Glutamatergic neuron (in vitro differentiated cells): Measurements from ENCODE around the gene SETDB1. TPM values are rescaled to one million over a fixed set of nuclear protein-coding genes. Genes with fewer than 3 reads are reported as not detected.

ENCODE experiments used
- DNase-seq: peaks from one replicate; pipeline ENCODE4 v3.0.0; 2022
- H3K27ac Mint-ChIP-seq: one replicate; pipeline ENCODE4 v1.8.0; 2020; ENCODE audit warnings: mild to moderate bottlenecking, mixed read lengths, inconsistent platforms; ENCODE audit not compliant: unreplicated experiment
- H3K27me3 Mint-ChIP-seq: one replicate; pipeline ENCODE4 v1.8.0; 2020; ENCODE audit warnings: mild to moderate bottlenecking, moderate library complexity, mixed read lengths, inconsistent platforms; ENCODE audit not compliant: unreplicated experiment
- H3K36me3 Mint-ChIP-seq: one replicate; pipeline ENCODE4 v1.8.0; 2020; ENCODE audit warnings: mild to moderate bottlenecking, mixed read lengths, inconsistent platforms; ENCODE audit not compliant: unreplicated experiment
- H3K4me1 Mint-ChIP-seq: one replicate; pipeline ENCODE4 v1.8.0; 2020; ENCODE audit warnings: mild to moderate bottlenecking, low read depth, mixed read lengths, inconsistent platforms; ENCODE audit not compliant: unreplicated experiment
- H3K4me3 Mint-ChIP-seq: one replicate; pipeline ENCODE4 v1.8.0; 2020; ENCODE audit warnings: mild to moderate bottlenecking, mixed read lengths, inconsistent platforms; ENCODE audit not compliant: unreplicated experiment
- H3K9me3 Mint-ChIP-seq: one replicate; pipeline ENCODE4 v1.8.0; 2020; ENCODE audit warnings: mild to moderate bottlenecking, moderate library complexity, mixed read lengths, inconsistent platforms; ENCODE audit not compliant: unreplicated experiment
- total RNA-seq: library from RNA; stranded (reverse); fragmentation: NEBNext Ultra II Directional; extraction: Animal tissue kit (Norgen Biotek cat#: 25700); gene quantifications from one replicate; pipeline ENCODE4 v1.2.1, GENCODE V29; 2021; ENCODE audit not compliant: unreplicated experiment
- TF ChIP-seq, protein P1 (sequence below): fragments of 200-600 bp; sonication (generic); IDR thresholded peaks from one replicate; pipeline ENCODE4 v1.5.0; 2021; ENCODE audit not compliant: partially characterized antibody, unreplicated experiment

SETDB1 gene
- total RNA-seq, 1 donor from 2014 or later = 57.0 TPM

DNA sequence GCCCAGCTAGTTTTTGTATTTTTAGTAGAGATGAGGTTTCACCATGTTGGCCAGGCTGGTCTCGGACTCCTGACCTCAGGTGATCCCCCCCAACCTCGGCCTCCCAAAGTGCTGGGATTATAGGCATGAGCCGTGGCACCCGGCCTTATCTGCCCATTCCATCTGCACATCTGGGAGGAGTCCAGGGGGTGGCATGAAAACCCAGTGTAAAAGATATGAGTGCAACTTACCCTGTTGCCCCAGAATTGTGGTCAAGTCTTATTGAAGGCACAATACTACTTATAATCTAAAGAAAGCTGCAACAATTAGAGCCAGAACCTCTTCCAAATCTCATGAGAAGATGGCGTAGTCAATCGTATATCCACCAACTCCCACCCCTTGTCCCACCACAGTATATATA, 20.9 kb upstream of the SETDB1 start:
- no peaks in the 10 kb centered on the region for H3K4me1 Mint-ChIP-seq
- H3K36me3 Mint-ChIP-seq = no peaks in the 10 kb centered on the region
- TF ChIP-seq, protein P1, sequence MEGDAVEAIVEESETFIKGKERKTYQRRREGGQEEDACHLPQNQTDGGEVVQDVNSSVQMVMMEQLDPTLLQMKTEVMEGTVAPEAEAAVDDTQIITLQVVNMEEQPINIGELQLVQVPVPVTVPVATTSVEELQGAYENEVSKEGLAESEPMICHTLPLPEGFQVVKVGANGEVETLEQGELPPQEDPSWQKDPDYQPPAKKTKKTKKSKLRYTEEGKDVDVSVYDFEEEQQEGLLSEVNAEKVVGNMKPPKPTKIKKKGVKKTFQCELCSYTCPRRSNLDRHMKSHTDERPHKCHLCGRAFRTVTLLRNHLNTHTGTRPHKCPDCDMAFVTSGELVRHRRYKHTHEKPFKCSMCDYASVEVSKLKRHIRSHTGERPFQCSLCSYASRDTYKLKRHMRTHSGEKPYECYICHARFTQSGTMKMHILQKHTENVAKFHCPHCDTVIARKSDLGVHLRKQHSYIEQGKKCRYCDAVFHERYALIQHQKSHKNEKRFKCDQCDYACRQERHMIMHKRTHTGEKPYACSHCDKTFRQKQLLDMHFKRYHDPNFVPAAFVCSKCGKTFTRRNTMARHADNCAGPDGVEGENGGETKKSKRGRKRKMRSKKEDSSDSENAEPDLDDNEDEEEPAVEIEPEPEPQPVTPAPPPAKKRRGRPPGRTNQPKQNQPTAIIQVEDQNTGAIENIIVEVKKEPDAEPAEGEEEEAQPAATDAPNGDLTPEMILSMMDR = no peak
- H3K9me3 Mint-ChIP-seq = peaks cover under 1% of the 10 kb centered on the region
- no peak overlapping the region for H3K4me3 Mint-ChIP-seq
- H3K27me3 Mint-ChIP-seq = peaks cover 1% of the 10 kb centered on the region
- no peak overlapping the region for H3K27ac Mint-ChIP-seq
- DNase-seq = no peak

DNA sequence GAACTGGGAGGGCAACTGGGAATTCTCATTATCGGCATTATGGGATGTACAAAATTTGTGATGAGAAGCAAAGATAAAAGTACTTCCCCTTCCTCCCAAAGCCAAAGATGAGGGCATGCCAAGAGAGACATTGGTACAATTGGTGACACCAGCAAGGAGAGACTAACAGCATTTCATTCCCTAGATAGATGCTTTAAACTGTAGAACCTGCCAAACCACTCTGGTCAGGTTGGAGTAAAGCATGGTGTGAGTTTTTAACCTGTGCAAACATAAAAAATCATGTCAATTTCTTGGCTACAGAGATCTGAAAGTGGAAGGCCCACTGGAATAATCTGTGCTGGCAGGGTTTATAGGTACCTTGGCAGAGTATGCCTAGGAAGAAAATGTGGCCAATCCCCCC, 19.8 kb upstream of the SETDB1 start:
- TF ChIP-seq, protein P1 = no peak
- DNase-seq = no peak
- no peaks in the 10 kb centered on the region for H3K36me3 Mint-ChIP-seq
- peaks cover 1% of the 10 kb centered on the region for H3K27me3 Mint-ChIP-seq
- no peak overlapping the region for H3K4me3 Mint-ChIP-seq
- H3K9me3 Mint-ChIP-seq = no peaks in the 10 kb centered on the region
- H3K4me1 Mint-ChIP-seq = no peaks in the 10 kb centered on the region
- no peak overlapping the region for H3K27ac Mint-ChIP-seq

DNA sequence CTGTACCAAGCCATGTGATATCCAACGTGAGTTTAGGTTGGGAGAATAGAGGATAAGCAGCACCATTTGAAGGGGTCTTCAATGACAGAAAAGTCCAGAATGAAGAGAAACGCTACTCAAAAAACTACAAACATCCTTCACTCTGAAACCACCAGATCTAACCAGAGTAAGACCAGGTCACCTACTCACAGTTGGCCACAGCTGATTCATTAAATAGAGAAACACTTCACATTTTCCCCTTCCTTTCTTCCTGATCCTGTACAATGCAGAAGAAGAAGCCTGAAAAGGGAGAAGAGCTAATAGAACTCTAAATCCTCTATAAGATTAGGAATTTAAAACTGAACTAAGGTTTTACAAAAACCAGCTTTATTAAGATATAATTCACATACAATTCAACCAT, 19.4 kb upstream of the SETDB1 start:
- Mint-ChIP-seq H3K9me3 (no peaks in the 10 kb centered on the region), H3K36me3 (no peaks in the 10 kb centered on the region), H3K27ac (no peak overlapping the region), H3K4me3 (no peak overlapping the region), H3K27me3 (peaks cover 1% of the 10 kb centered on the region), H3K4me1 (no peaks in the 10 kb centered on the region)
- TF ChIP-seq, protein P1 = no peak
- no peak for DNase-seq

DNA sequence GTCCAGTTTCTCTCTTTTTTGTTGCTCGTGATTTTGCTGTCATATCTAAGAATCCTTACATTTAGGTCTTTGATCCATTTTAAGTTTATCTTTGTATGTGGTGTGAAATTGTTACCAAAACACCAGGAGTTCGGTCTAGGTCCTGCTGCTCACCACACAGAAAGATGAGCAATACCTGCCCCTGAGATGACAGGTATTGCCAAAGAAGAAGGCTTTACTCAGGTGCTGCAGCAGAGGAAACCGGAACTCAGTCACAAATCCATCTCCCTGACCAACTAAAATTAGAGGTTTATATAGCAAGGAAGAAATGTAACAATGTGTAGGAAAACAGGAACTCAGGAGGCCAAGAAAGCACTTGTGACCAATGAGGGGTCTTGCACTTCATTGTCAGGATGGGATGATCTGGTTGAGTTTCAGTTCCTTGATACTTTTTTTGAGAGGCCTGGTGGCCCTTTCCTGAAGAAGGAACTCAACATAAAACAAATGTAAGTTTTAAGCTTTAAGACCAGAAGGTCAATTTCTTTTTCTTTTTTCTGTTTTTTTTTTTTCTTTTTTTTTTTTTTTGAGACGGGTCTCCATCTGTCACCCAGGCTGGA, 16.5 kb upstream of the SETDB1 start:
- H3K27me3 Mint-ChIP-seq = no peaks in the 10 kb centered on the region
- TF ChIP-seq, protein P1 = no peak
- no peaks in the 10 kb centered on the region for H3K9me3 Mint-ChIP-seq
- H3K36me3 Mint-ChIP-seq = no peaks in the 10 kb centered on the region
- H3K27ac Mint-ChIP-seq = no peak overlapping the region
- no peaks in the 10 kb centered on the region for H3K4me1 Mint-ChIP-seq
- no peak overlapping the region for H3K4me3 Mint-ChIP-seq
- no peak for DNase-seq

DNA sequence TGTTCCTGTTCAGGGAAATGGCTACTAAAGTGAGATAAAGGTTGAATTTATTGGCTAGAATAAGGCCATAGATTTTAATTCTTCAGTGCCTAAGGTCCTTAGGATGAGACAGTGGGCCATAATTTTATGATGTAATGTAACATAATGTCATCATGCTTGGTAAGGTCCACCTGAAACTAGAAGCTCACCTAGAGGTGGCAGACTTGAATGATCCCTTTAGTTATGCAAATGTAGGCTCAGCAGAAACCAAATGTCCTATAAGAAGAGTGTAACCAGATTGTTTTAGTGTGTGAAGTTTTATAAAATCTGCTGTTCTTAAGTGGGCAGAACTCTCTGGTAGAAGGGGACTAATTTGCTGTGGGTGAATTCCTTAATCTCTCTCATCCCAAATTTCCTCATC, 13.5 kb upstream of the SETDB1 start:
- Mint-ChIP-seq H3K4me1 (no peaks in the 10 kb centered on the region), H3K27ac (no peak overlapping the region), H3K4me3 (no peak overlapping the region), H3K9me3 (no peaks in the 10 kb centered on the region), H3K27me3 (peaks cover 1% of the 10 kb centered on the region), H3K36me3 (no peaks in the 10 kb centered on the region)
- DNase-seq = no peak
- TF ChIP-seq, protein P1 = no peak
